Tongue (tissue), 2 donors: ENCODE measurements around the gene GLT8D1. TPM values are rescaled to one million over a fixed set of nuclear protein-coding genes. Genes with fewer than 3 reads are reported as not detected.

ENCODE experiments used
- DNase-seq: peaks from one replicate; pipeline ENCODE4 v3.0.0-alpha.2; 2015
- total RNA-seq: library from RNA; depleted of rRNA; stranded (reverse); fragments of >200 nt; gene quantifications from one replicate; pipeline ENCODE4 v1.2.3, GENCODE V29; 2014

The GLT8D1 gene
- total RNA-seq, 1 donor from 2014 or later, result 109 TPM

DNA sequence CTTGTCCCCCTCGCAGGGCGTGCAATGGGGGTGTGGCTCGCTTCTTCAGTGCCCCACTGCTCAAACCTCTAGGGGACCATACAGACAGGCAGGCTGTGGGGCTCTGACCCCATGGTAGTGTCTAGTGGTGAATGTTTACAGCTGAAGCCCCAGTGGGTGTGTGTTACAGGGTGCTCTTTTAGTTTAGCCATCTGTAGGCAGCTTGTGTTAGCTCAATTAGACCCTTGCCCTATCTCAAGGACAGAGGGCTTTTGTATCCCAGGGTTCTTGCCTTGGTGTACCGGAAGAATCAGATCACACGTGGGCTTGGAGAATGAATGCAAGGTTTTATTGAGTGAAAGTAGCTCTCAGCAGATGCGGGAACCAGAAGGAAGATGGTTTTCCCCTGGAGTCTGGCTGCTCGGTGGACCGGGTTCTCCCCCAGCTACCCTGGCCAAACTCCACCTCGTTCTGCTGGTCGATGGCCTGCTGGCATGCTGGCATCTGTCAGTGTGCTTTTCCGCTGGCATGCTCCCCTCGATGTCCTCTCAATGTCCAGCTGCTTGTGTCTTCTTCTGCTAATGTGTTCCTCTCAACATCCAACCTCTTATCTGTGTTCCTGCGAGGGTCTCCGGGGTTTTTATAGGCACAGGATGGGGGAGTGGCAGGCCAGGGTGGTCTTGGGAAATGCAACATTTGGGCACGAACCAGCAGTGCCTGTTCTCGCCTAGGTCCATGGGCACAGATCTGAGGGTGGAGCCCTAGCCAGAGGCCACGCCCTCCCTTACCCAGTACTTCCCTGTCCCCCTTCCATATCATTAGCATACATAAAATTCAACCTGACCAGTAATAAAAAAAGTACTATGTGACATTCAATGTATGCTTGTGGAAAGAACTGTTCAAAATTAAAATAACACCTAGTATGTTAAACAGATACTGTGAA, 7.0 kb upstream of the GLT8D1 start:
- DNase-seq, result no peak

DNA sequence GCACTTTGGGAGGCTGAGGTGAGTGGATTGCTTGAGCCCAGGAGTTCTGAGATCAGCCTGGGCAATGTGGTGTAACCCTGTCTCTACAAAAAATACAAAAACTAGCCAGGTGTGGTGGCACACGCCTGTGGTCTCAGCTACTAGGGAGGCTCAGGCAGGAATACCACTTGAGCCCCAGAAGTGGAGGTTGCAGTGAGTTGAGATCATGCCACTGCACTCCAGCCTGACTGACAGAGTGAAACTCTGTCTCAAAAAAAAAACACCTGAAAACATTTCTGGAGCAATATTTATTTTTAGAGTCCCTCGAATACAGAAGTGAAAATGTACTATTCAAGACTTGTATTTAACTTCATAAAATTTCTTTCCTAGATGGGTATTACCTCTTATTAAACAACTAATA, 4.9 kb upstream of the GLT8D1 start:
- no peak for DNase-seq

DNA sequence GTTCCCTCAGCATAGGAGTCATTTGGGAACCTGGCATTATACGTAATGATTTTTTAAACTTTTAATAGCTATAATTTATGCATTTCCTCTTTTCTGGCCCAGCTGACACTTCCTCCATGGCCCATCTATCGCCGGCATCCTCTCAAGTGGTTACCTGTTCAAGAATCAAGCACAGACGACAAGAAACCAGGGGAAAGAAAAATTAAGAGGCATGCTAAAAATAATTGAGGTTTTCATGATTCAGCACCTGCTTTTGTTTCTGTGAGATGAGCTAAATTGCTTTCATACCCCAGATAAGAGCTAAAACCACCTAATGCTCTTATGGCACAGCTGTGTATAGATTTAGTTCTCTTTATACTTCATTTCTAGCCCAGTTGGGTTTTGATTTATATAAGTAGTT, 2.0 kb upstream of the GLT8D1 start:
- DNase-seq, result no peak

DNA sequence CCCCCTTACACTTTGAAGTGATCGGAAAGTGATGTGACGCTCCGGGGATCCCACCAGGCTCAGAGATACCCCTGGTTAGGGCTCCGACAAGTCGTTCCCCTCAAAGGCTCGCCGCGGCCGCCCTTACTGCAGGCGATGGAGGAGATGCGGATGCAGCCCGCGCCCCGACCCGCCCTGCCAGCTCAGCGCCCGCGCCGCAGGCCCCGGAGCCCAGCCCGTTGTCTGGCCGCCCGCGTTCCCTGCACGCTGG, 228 bp downstream of the GLT8D1 start:
- DNase-seq, result no peak

DNA sequence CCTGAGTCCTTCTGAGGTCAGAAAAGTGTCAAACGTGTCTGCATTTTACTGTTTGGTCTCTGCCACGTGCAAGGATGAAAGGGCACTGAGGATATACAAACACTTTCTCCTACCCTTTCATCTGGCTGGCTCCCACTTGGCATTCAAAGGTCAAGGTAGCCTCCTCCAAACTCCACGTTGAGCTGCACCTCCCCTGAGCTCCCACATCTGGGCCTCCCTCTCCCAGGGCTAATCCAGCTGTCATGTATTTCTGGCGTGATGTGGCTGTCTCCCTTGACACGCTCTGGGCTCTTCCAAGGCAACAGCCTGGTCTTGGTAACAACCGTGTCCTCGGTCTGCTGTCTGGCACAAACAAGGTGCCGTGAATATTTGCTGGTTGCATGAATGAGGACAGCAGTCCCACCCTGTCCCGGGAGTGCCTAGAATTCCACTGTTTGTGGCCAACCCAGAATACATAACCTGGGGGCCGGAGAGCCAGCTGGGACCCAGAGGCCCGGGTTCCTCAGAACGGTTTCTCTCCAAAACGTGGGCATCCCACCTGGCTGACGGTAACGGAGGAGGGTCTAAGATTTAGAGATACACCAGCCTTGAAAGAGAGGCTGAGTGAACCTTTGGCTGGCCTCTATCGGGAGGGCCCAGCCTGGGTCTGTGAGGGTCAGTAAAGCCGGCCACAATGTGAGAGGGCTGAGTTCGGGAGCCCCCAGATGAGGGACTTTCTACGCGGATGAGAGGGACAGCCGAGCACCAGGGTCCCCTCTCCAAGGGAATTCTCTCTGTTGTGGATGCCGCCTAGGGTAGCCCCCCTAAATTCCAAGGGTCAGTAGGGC, 767 bp downstream of the GLT8D1 start:
- peak; percentile 42 for DNase-seq

DNA sequence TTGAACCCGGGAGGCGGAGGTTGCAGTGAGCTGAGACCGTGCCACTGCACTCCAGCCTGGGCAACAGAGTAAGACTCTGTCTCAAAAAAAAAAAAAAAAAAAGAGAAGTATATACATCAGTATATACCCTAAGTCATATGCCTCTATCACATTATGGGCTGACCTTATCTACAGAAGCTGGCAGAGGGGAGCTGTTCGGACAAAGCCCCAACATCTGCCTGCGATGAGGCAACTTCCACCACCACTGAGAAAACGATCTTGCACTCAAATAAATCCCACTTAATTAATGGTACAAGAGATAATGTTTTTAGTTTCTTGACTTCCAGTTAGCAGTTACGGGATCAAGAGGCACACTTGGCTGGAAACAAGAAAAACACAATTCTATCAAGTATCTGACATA, 2.2 kb downstream of the GLT8D1 start:
- DNase-seq, result no peak

DNA sequence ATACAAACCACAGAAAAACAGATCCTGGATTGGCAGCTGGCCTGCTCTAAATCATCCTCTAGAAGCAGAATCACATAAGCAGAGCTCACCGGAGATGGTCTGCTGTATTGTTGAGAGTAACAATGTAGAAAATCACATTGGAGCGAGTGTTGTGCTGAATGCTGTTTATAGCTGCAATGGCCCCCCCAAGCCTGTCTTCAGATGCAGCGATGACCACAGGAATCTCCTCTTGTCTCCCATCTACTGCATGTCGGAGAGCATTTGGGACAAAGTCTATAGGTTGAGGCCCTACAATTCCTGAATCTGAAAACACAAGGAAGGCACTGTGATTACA, 8.0 kb downstream of the GLT8D1 start:
- no peak for DNase-seq

DNA sequence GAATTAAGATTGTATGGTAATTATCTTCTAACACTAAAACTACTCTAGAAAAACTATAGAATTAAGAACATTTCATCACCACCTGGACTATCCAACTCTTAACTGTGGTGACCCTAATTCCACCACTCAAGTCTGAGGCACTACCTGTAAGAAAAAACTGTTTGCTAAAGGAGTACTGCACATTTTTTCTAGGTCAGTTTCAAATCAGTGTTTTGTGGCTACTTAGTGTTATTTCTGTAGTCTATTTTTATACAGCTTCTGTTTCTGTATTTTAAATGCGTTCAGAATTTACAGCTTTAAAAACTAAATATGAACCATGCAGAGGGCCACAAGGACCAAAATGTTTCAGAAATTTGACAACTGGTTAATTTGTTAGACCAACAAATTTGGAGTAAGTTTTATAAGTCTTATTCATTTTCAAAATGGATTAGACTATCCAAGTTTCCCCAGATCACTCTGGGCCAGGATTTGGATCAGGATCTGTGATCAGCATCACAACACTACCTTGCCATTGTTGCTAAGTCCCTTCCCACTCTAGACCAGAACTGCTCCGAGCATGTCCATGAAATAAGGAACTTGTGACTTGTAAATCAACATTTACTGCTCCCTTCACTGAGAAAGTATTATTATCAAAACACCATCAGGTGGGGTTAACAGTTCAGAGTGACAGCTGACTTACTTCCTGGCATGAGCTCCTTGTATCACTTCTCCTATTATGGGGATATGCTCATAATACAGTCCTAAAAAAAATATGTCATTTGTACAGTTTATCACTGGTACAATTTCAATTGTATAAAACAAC, 8.6 kb downstream of the GLT8D1 start:
- no peak for DNase-seq

DNA sequence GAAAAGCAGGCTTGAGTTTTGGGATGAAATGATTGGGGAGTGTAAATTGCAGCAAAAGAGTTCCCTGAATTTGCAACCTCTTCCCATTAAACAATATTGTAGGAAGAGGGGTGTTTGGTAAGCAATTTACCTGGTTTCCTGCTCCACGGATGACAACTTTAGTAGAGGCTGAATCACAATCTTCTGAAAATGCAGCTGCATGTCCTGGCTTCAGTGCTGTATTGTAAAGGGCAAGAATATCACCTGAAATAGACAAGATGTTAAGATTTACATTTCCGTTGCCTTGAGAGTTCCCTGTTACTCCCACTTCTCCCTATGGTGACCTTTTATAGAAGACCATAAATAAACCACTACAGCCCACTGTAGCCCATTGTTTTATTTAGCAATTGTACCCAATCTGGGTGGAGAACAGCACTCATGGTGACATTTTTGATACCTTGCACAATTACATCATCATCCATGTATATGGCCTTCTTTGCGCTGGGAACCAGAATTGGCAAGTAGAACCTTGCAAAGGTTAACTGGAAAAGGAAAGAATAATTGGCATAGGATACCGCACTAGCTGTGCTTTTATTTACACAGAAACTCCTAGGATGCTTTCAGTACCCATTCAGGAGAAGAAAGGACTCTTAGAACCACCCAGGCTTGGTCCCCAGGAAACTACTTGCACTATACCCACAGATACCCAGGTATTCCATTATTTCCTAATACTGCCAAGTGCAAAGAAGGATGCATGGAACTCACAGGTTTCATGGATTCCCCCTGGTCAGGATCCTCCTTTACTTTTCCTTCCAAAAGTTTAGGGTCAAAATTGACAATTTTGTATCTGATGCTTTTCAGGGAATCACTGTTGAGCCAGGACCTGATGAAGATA, 9.6 kb downstream of the GLT8D1 start:
- no peak for DNase-seq

DNA sequence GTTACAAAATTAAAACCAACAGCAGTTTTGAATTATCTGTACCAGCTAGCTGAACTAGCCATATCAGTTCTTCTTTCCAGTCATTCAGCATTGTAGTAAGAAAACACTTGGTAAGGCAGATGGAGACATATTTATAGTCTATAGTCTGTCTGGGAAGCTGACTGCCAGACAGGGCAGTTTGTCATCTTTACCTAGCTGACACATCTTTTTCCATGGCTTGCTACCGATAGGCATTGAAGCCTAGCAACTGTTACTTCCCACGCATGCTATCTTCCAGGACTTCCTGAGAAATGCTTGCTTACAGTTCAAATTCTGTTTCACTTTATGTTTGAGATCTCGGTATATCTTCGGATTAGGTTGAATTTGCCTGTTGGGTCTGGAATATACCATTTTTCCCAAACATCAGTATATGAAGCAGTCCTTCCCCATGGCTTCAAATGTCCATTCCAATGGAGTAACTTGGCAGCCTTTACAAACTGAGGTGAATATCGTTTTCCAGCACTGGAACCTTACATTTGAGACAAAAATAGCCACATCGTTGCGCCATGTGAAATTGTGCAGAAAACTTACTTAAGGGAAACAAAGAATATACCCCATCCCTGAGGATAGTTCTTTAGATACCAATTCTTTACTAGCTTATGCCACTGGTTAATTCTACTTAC, 10.9 kb downstream of the GLT8D1 start:
- DNase-seq, result no peak

DNA sequence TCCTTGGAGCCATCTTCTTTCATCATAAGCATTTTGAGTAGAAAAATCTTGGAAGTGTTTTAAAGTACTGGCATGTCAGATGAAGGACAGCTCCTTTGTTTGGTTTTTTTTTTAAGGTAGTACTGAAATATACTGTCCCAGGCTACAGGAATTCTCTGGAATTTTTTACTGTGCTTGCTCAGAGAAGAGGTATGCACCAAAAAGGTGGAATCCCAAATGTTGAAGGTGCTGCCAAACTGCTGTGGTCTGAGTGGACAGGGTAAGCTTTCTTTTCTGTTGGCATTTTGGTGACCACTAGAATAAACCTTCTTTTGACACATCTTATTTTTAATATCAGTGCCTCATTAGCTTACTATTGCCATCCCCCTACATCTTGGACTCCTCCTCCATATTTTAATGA, 12.5 kb downstream of the GLT8D1 start:
- DNase-seq, result no peak

DNA sequence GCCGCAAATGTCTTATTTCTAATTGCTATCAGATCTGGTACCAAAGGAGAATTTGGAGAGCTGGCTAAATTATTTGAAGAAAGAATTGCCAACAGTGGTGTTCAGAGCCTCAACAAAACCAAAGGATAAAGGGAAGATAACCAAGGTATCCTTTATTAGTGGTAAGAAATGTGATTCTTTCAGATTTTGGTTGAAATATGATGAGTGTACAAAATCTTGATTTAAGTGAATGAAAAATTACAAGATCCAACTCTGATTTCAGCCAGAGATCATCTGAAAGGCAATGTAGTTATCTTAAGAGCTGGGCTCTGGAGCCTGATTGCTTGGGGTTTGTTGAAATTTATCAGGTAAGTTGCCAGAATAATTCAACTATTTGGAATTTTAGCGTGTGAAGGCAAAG, 15.0 kb downstream of the GLT8D1 start:
- DNase-seq, result no peak

DNA sequence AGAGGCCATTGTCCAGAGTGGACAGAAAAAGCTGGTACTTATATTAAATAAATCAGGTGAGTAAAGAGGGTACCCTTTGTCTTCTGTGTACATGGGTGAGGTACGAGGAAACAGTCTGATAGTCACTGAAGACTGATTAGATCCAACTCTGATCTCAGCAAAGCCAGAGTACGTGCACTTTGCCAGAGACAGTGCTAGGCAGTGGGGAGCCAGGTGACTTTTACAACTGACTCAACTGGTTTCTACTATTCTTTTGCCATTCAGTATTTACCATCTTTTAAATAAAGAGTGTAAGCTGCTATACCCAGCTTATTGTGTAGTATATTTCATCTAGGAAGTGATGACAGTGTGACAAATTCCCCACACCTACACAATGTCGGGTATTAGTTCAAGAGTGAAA, 16.4 kb downstream of the GLT8D1 start:
- no peak for DNase-seq

DNA sequence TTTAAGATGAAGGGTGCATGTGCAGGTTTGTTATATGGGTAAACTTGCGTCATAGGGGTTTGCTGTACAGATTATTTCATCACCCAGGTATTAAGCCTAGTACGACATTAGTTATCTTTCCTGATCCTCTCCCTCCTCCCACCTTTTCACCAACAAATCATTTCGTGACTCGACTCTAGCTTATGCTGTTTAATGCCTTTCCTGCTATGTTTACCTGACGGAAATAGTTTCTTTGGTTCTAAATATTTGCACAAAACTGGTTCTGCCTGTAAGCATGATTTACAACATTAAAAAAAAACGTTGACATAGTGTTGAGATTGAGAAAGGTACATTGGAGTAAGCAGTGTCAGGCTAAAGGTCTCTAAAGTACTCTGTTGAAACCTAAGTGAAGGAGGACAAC, 17.3 kb downstream of the GLT8D1 start:
- DNase-seq, result peak; percentile 11

DNA sequence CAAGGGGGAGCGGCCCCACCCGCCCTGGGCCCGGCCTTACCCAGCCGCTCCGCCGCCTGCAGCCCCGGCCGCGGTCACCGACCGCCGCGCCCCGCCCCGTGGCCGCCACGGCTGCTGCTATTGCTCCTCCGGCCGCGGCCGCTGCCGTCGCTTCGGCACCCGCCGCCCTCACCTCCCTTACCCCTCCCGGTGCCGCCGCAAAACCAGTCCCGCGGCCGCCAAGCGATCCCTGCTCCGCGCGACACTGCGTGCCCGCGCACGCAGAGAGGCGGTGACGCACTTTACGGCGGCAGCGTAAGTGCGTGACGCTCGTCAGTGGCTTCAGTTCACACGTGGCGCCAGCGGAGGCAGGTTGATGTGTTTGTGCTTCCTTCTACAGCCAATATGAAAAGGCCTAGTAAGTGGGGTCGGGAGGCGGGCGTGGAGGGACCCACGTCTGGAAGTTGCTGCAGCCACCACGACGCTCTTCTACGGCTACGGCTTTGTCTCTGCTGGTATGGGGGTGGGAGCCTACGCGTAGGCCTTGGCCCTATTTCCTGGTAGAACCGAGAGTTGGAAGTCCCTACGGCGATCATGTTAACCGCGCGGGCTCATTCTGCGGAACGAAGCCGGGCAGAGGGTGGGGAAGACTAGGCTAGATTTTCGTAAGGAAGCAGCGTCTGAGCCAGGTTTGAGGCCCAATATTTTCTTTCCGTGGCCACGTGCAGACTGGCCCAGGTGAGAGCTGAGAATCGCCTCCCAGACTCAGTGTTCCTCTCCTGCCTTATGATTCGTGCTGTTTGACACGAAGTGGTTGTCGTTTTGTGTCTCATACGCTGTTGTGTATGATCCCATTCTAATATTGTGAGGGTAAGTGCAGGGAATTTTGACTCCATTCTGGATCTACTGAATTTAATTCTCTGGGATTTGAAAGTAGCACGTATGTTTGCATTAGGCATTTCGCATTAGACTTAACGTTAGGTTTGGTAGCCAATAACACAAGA, 19.6 kb downstream of the GLT8D1 start, which contains the start of the genes GNL3 and PBRM1:
Gene GNL3 (plus strand): TSS at position 324 of the 983 bp plus-strand sequence. CDS start 61 bp downstream, at position 385.
Gene PBRM1 (minus strand): TSS at position 205 of the 983 bp plus-strand sequence.
- DNase-seq, result peak; percentile 98

DNA sequence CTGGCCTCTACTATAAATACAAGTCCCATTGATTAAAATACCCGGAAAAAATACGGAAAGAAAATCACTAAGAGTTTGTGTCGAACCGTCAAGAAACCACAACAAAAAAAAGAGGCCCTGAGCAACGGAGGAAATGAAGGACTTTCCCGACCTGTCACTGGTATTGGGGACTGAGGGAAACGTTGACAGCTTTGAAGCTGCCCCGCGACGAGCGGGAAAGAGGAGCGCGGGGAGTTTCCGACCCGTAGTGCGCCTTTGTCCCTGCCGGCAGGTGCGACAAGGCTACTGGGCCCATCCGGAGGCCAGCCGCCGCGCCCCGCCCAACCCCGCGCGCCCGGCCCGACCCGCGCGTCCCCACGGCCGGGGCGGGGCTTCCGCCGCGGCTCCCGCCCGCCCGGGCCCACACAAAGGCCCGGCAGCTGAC, 20.3 kb downstream of the GLT8D1 start:
- peak; percentile 88 for DNase-seq

DNA sequence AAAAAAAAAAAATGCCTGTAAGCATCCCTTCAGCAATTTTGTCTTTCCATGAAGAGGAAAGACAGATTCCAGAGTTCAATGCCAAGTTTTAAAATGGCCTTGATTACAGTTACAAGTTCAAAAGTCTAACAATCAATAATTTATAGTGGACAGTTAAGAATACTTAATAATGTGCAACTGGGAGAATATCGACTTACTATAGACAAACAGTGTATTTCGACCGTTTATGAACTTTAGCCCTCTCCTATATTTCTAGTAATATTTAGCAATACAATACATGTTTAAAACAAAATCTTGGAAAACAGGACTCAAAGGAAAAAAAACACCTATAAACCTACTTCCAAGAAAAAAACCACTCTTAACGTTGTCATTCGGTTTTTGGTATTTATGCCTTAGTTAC, 21.4 kb downstream of the GLT8D1 start:
- no peak for DNase-seq

DNA sequence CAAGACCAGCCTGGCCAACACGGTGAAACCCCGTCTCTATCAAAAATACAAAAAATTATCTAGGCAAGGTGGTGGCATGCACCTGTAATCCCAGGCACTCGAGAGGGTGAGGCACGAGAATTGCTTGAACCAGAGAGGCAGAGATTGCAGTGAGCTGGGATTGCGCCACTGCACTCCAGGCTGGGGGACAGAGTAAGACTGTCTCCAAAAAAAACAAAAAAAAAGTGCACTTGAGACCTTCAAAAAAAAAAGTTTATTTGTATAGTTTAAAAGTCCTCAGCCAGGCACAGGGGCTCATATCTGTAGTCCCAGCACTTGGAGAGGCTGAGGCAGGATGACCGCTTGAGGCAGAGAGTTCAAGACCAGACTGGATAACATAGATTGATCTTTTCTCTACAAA, 22.0 kb downstream of the GLT8D1 start:
- no peak for DNase-seq

DNA sequence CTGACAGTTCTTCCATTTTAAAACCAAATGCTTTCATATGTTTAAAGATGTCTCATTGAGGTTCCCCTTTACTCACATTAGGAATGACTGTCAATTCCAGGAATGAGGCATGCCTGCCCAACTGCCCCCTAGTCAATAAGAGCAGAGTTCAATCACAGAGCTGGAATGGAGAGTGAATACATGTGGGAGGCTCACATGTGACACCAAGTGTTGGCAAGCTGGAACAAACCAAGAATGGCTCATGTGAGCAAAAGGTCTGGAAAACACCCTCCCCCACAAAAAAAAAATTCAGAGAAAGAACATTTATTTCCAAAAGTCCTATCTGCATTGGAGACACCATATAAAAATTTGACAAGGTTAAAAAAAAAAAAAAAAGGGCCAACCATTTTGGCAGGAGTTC, 23.6 kb downstream of the GLT8D1 start:
- DNase-seq, result peak; percentile 22

DNA sequence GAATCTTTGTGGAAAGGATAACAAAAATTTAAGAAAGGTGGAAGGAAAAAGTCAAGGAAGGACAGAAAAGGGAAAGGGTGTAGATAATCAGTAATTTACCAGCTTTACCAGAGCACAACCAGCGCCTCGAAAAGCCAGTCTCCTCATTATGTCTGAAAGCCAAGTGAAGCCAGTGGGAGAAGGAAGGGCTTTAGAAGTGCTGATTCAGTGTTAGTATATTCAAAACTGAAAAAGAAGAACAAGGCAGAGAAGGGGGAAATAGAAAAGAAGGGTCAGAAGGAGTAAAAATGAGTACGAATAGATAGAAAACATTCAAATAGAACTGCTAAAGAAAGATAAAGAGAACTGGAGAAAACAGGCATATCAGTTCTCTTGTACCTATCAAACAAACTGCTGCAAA, 24.0 kb downstream of the GLT8D1 start:
- DNase-seq, result no peak
